HG03442 (cell line): ENCODE results near the gene LRP1.
A peak's percentile ranks its signal among the peaks of the same experiment; 100 is the strongest.

Source experiments
- ATAC-seq: cut with Tn5 transposase; IDR thresholded peaks from one replicate; pipeline ENCODE4 v1.9.1; 2021; ENCODE audit warnings: mild to moderate bottlenecking, moderate library complexity; ENCODE audit not compliant: unreplicated experiment

Gene LRP1

DNA sequence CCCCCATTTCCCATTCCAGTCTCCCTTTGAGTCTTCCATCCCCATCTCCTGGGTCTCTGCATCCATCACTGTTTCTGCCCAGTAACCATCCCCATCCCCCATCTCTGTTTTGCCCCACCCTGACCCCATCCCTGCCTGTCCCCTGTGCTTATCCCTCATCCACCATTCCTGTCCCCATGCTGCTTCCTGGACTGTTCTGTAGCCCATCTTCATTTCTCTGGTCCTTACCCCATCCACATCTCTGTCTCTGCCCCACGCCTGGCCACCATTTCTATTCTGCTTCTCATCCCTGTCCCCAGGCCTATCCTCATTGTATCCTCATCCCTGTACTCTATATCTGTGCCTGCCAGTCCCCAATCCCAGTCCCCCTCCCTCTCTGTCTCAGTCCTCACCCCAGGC lies 92.5 kb downstream of the LRP1 start:
- ATAC-seq = no peak

DNA sequence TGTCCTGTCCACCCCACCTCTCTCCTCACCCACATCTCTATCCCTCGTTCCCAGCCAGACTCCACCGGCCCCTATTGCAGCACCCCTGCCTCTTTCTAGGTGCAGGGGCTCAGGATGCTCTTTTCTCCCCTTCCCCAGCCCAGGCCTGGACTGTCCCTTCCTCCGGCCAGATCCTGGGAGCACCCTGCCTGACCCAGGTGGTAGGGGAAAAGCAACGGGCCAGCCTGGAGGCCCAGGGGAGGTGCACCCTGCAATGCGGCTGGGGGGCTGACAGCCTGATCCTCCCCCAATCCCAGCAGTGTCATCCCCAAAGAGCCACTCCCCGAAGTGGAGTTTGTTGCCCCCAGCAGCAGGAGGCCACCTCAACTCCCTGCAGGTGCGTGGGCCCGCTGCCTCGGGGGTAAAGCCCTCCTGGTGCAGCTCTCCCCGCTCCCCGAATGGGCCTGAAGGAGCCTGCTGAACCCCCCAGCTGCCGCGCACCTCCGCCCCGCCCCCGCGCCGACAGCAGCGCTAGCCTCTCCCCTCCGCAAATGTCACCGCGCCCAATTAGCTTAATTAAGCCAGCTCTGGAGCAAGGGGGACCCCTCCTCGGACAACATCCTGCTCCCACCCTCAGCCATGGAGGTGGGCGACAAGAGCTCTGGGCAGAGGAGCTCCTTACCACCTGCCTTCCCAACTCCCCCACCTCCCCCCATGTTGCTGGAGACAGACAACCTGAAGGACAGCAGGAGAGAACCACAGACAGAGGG lies 93.1 kb downstream of the LRP1 start:
- ATAC-seq = no peak

DNA sequence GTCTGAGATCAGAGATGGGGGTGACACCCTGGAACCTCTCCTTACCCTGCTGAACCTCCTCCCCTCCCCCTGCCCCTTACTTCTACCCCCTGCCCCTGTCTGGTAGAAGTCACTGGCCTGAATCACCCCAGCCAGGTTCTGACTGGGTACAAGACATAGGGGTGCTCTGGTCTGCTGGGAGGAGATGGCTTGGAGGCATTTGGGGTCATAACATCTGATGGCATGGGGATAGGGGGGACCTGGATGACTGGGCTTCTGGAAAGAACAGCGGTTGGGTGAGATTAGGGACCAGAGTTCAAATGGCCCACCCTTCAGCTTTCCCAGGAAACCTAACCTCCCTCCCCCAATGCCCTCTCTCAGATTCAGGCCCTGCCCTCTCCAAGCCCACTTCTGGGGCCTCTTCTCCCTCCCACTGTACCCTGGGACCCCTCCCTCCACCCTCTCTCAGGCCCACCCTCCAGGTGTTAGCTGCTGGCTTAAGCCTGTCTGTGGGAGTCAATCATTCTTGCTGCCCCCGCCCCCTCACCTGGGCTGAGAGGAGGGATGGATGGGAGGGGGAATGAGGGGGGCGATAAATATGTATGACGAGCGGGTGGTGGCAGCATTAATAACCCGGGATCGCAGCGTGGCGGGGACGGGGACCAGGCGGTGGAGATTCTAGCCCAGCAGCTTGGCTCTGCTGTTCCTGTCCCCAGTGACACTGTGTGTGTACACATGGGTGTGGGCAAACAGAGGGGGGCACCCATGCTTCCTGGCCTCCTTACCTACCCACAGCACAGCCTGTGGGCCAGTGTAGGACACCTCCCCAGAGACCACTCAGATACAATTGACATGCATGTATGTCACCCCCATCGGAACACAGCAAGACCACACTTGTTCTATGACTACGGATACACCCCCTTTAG lies 94.3 kb downstream of the LRP1 start:
- ATAC-seq = no peak

DNA sequence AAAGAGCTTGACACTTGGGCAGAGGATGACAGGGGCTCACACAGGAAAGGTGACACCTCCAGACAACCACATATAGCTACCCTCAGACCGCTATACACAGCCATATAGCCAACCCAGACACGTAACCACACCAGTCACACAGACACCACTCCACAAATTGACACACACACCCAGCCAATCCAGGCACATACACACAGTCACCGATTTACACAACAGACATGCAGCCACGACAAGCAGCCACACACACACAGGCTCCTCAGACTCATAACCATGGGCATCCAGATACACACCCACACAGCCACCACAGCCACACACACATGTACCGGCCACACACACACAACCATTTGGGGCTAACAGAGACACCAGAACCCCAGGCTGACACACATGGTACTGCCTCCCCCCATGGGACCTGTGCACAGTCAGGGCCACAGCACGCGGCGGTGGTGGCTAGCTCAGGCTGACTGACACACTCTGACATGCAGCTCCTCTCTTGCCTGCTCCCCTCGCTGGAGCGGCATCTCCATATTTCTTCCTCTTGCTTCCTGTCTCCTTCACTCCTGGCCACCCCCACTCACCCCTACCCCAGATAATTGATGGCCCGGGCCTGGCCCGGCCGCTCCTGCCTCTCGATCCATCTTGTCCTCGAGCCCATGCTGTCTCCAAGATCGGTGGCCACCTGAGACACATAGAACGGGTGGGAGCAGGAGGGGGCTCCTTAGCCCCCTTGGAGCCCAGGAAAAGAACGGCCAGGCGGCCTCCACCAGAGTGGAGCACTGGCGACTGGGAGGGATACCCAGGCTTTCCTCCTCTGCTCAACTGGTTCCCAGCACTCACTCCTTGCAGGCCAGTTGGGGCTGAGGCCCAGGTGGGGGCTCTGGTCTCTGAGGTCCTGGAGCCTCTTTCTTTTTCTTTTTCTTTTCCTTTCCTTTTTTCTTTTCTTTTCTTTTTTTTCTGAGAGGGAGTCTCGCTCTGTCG lies 95.2 kb downstream of the LRP1 start:
- ATAC-seq = no peak

DNA sequence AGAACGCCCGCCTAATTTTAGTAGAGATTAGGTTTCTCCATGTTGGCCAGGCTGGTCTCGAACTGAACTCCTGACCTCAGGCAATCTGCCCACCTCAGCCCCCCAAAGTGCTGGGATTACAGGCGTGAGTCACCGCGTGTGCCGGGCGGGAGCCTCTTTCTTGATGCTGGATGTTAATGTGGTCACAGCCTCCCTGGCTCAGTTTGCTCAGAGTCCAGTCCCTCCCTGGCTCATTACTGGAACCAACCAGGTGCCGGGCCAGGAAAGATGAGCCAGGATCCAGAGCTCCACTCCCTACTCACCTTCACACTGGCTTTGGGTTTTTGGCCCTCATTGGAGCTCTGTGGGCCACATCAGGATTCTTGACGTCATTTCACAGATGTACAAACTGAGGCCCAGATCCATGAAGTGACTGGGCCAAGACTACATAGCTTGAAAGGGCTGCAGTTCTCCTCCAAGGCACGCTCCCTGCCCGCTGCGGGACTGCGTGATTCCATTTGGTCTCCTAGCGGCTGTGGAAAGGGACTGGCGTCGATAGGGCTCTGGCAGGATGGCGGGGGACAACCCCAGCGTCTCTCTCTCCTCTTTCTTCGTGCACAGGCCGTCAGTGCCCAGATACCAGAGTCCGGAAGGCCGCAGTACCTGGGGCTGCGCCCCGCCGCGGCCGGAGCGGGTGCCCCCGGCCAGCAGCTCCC lies 96.1 kb downstream of the LRP1 start:
- no peak for ATAC-seq

DNA sequence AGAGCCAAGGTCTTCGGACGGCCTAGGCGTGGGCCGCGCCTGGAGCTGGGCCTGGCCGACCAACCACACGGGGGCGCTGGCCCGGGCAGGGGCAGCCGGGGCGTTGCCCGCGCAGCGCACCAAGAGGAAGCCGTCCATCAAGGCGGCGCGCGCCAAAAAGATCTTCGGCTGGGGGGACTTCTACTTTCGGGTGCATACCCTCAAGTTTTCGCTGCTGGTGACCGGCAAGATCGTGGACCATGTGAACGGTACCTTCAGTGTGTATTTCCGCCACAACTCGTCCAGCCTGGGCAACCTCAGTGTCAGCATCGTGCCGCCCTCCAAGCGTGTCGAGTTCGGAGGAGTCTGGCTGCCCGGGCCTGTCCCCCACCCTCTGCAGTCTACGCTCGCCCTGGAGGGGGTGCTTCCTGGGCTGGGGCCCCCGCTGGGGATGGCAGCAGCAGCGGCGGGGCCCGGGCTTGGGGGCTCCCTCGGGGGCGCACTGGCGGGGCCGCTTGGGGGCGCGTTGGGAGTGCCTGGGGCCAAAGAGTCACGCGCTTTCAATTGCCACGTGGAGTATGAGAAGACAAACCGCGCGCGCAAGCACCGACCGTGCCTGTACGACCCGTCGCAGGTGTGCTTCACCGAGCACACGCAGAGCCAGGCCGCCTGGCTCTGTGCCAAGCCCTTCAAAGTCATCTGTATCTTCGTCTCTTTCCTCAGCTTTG lies 96.8 kb downstream of the LRP1 start:
- ATAC-seq = no peak

DNA sequence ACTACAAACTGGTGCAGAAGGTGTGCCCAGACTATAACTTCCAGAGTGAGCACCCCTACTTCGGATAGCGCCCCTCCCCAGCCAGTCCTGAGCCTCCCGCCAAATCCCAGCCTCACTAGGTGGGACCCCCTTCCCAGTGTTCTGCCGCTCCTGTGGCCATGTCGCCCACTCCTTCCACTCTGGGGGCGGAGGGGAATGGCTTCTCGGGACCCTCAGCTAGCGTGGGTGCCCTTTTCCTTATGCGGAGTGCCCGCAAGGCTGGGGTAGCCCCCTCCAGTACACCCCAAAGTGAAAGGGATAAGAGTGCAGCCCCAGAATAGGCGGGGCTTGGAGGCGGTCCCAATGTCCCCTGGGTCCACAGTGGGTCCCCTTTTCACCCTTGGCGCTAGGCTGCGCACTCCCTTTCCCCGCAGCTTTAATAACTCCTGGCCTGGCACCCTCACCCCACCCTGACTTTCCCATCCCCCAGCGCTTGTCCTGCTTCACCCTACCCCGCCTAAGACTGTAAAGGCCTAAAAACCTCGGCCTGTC lies 97.5 kb downstream of the LRP1 start:
- no peak for ATAC-seq

DNA sequence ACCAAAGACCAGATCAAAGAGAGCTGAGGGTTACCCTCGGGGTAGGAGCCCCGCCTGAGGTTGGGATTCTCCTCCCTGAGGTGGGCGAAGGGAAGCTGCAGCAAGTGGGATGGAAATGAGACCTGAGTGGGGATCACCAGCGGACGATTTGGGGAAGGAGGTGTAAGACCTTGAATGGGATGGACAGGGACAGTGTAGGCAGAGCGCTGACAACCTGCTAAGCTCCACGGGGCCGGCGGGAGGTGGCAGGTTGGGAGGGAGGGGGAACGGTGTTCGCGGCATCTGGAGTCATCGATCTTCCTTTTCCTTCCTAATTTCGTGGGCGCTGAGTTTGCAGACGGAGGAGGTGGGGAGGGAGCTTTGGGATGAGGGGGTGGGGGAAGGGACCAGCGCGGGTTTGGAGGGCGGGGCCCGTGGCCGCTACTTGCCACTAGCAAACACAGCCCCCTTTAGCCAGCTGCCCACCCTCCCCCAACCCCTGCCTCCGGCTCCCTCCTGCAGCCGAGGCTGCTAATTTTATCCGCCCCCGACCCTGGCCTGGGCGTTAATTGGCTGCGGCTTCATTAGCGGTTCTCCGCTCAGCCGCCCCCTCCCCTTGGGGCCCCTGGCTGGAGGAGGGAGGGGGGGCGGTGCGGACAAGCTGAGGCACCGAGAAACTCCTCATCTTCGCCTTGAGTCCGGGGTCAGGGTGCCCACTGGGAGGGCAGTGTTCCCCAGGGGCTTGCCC lies 98.5 kb downstream of the LRP1 start:
- no peak for ATAC-seq

DNA sequence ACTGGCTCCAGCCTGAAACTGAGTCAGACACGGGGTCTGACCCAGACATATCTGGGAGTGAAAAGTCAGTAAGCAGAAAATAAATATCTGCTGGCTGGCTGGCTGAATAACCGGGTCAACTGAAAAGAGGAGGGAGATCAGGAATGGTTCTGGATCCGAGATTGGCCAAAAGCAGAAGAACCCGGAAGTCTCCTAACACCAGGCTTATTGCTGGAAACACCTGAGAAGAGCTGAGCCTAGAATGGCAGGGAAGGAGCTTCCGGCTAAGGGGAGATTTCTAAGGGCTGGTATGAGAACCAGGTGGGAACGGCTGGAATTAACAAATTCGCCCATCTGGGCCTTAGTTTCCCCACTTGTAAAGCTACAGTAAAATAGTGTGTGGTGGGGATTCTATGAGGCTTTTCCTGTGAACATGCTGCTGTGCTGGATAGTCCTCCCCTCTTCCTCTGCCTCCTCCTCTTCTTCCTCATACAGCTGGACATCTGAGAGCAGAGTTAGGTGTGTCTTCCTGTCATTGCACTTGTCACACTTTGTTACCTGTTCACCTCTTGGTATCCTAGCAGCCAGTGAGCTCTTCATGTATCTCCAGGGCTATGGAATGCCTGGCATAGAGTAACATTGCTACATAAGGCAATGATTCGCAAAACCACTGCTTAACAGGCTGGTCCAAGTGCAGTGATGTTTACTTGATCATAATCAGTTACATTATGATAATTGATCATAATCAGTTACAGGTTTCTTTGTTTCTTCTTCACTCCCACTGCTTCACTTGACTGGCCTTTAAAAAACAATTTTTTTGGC lies 99.2 kb downstream of the LRP1 start:
- no peak for ATAC-seq

DNA sequence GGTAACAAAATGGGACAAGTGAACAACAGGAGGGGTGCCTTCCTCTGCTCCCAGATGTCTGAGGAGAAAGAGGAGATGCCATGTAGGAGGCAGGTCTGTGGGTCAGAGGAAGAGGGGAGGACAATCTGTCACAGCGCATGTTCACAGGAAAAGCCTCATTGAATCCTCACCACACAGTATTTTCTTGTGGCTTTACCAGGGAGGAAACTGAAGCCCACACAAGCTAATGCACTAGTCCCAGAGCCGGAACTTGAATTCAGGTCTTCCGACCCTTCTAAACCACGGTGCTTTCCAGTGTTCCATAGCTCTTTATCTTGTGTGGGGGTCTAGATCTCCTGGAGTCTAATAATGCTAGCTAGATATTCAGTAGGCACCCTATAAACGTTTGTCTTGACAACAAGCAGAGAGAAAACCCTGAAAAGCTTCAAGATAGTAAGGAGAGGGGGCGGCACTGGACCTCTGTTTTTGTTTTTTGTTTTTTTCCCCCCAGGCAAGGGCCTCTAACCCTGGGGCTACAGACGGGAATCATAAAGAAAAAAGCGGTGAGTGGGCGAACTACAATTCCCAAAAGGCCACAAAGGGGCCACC lies 100.9 kb downstream of the LRP1 start:
- peak; percentile 8 for ATAC-seq

DNA sequence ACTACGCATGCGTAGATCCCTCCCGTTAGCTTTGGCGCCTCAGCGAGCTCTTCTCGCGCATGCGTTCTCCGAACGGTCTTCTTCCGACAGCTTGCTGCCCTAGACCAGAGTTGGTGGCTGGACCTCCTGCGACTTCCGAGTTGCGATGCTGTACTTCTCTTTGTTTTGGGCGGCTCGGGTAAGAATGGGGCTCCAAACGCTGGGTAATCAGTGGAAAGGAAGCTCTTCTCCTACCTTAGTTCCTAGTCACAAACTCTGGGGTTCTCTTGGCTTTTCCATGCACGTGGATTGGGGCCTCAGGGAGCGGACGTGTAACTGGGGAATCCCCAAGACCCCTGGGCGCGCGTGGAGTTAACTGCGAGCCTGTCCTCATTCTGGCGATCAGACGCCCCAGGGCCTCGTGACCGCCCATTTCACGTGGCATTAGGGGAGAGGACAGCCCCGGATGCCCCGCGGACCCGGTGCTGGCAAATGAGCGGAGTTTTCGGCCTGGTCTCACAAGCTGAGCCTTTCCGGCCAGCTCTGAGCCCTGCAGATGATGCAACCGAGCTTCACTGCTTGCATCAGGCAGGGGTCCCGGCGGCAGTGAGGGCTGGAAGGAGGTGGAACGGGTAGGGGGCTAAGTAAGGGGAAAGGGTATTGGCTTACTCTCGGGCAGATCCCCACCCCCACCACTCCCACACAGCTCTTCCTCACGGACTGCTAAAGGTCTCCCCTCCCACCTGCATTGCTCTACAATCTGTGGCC lies 101.5 kb downstream of the LRP1 start, which contains the start of gene SHMT2:
Gene SHMT2, plus strand, starts transcription at position 78 of the 747 bp plus-strand sequence. Its CDS starts 68 bp downstream, at position 146.
- peak; percentile 54 for ATAC-seq

DNA sequence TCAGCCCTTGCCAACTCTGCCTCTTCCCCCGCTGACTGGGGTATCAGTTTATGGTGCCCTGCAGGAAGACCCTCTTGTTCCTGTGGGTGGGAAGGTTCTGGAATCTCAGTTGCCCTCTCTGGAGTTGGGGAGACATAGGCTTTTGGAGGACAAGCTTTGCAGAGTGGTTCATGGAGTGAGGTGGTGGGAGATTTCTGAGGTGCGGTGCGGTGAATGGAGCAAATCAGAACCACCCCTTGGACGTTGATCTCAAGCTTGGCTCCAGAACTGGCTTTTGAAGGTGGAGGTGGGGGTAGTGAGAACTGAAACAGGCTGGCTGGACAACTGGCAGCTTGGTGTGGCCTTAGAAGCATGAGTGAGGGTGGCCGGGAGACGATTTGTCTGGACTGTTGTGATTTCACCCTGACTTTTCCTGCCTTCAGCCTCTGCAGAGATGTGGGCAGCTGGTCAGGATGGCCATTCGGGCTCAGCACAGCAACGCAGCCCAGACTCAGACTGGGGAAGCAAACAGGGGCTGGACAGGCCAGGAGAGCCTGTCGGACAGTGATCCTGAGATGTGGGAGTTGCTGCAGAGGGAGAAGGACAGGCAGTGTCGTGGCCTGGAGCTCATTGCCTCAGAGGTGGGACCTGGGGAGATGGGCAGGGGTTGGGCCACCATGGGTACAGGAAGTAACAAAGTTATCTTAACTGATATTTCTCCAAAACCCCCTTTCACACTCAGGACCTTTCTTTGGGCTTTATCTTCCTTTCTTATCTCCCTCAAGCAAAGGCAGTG lies 102.3 kb downstream of the LRP1 start:
- no peak for ATAC-seq

DNA sequence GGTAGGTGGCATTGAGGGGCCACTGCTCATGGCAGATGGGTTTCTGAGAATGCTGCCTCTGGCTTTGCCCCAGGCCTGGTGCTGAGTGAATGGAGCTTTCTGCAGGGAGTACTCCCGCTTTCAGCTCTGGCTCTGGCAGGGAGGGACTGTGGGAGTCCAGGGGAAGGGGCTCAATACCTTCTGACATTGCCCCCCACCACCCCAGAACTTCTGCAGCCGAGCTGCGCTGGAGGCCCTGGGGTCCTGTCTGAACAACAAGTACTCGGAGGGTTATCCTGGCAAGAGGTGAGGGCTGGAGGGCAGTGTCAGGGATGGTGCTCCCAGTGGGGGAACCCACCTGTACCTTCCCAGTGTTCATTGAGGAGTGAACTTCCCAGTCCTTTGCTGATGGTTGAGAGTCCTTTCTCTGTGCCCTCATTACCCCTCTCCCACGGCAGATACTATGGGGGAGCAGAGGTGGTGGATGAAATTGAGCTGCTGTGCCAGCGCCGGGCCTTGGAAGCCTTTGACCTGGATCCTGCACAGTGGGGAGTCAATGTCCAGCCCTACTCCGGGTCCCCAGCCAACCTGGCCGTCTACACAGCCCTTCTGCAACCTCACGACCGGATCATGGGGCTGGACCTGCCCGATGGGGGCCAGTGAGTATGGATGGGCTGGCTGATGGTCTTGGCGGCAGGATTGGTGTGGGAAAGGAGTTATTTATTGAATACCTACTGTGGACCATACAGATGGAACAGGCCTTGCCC lies 103.2 kb downstream of the LRP1 start:
- no peak for ATAC-seq

DNA sequence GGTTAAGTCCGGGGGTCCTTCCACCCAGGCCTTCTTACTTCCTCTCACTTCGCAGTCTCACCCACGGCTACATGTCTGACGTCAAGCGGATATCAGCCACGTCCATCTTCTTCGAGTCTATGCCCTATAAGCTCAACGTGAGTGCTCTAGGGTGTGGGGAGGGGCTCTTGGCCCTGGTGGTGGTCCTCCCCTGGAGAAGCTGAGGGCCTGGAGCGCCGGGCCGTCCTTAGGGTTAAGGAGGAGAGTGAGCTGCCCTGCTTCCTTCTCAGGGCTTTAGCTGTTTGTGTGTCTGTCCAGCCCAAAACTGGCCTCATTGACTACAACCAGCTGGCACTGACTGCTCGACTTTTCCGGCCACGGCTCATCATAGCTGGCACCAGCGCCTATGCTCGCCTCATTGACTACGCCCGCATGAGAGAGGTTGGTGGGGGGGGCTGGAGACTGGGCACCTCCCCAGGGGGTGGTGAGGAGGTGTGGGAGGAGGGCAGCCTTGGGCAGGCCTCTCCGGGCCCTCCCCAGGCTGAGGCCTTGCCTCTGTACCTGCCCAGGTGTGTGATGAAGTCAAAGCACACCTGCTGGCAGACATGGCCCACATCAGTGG lies 104.0 kb downstream of the LRP1 start:
- ATAC-seq = no peak
